Uterus (tissue), 2 donors: ENCODE data around the gene TSFM.

Experiments used
- POLR2A ChIP-seq, 2 donors: fragments of 450-650 bp; IDR thresholded peaks; one replicate each; pipeline ENCODE4 v1.6.1; 2016; ENCODE audit warnings: antibody characterized with exemption in 2 of 2, mild to moderate bottlenecking in 1 of 2, moderate library complexity in 1 of 2
- TF ChIP-seq, protein P1 (sequence below), 4 experiments: fragments of 200-600 bp in 2 of 4; fragments of 450-650 bp in 2 of 4; sonication (generic) in 2 of 4; IDR thresholded peaks; one replicate each; pipeline ENCODE4 v1.5.1; 2016 to 2019; ENCODE audit warnings: antibody characterized with exemption in 4 of 4, mild to moderate bottlenecking in 2 of 4, moderate library complexity in 1 of 4

DNA sequence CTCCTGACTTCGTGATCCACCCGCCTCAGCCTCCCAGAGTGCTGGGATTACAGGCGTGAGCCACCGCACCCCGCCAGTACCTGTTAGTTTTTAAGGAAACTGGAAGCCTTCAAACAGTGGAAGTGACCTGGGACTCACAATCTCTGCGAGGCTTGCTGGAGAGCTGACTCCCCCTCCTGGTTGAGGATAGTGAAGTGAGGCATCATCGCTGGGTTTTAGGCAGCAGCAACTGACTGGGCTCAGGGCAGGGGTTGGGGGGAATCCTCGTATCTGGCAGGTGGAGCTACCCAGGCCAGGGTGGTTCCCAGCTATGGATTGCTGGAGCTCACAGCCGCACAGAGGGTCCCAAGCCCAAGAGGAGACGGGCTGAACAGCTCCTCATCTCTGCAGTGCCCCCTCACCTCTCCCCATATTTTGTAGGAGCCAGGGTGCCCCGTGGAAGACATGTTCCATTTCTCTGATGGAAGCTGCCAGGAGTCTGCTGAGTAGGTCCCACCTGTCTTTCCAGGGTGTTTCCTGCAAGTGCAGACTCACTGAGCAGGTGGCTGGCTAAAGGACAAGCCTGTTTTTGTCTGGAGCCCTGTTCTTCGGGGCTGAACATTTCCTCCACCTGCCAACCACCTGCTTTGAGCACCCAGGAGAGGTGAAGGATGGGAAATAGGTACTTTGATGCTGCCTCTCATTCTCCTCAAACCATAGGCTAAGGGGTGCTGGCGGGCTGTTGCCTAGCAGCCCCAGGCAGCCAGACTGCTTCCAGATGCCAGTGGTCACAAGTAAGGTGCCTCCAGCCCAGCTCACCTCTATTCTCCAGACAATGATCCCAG, 32.8 kb downstream of the TSFM start:
- TF ChIP-seq, protein P1, sequence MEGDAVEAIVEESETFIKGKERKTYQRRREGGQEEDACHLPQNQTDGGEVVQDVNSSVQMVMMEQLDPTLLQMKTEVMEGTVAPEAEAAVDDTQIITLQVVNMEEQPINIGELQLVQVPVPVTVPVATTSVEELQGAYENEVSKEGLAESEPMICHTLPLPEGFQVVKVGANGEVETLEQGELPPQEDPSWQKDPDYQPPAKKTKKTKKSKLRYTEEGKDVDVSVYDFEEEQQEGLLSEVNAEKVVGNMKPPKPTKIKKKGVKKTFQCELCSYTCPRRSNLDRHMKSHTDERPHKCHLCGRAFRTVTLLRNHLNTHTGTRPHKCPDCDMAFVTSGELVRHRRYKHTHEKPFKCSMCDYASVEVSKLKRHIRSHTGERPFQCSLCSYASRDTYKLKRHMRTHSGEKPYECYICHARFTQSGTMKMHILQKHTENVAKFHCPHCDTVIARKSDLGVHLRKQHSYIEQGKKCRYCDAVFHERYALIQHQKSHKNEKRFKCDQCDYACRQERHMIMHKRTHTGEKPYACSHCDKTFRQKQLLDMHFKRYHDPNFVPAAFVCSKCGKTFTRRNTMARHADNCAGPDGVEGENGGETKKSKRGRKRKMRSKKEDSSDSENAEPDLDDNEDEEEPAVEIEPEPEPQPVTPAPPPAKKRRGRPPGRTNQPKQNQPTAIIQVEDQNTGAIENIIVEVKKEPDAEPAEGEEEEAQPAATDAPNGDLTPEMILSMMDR (IDR thresholded peaks at IDR 0.05) = no peak
- TF ChIP-seq POLR2A (IDR thresholded peaks at IDR 0.05) = no peak
